ENCODE results near the gene PCSK7.

Gene PCSK7

GRCh38 chr11:117181586-117182550 is 50.0 kb downstream of the PCSK7 start:
- no peak for DNase-seq

DNA sequence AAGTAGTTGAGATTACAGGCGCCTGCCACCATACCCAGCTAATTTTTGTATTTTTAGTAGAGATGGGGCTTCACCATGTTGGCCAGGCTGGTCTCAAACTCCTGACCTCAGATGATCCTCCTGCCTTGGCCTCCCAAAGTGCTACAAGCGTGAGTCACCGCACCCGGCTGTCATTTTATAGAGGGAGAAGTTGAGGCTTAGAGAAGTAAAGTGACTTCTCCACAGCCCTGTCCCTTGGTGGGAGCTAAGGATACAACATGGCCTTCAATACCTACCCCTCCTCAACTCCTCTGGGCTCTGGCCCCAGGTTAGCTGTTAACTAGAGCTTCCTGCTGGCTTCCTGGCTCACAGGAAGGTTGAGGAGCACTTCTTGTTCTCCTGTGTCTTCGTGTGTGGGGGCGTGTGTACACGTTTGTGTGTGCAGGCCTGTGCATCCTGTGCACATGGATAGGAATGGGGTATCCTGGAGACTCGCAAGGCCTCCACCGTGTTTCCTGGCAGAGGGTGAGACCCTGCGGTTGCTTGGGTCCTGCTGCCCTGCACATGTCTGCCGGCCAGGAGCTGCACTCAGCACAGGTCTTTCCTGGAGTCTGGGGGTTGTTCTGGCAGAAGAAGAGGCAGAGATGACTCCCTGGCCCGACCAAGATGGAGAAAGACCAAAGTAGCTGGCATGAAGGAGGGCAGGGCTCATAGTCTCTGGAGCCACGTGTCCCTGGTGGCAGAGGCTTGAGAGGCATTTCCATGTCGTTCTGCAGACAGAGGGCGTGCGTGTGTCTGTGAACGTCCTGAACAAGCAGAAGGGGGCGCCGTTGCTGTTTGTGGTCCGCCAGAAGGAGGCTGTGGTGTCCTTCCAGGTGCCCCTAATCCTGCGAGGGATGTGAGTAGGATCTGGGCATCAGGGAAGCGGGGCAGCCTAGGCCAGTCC is 51.0 kb downstream of the PCSK7 start:
- peak; percentile 68 for DNase-seq

GRCh38 chr11:117180020-117180419 is 51.9 kb downstream of the PCSK7 start:
- DNase-seq: no peak

DNA sequence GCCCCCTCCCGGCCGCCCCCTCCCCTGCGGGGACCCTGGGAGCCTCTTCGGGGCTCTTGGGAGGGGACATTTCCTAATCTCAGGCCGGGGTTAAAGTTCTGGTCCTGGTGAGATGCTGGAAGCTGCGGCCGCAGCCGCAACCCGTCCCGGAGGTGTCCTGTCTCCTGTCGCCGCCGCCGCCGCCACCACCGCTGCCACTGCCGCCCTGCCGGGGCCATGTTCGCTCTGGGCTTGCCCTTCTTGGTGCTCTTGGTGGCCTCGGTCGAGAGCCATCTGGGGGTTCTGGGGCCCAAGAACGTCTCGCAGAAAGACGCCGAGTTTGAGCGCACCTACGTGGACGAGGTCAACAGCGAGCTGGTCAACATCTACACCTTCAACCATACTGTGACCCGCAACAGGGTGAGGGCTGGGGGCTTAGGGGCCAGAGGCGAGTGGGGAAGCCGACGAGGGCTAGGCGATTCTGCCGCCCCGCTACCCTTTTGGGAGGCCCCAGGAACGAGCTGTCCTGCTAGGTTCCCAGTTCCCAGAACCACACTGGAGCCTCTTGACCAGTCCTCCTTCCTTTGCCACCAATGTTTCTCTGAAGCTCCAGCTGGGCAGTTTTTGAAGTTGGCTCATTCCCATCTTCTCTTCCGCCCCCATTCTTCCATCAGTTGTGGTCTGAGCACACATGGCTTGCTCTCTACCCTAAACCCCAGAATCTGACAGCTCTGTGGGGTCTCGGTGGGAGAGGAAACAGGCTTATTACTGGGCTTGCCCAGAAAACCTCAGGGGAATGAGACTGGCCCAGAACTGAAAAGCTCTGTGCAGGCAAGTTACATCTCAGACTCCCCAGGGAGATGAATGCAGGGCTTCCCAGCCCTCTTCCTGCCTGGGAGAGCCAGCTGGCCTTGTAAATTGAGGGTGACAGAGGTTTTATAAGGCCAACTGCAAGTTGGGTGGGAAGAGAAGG is 52.5 kb downstream of the PCSK7 start:
- no peak for DNase-seq

DNA sequence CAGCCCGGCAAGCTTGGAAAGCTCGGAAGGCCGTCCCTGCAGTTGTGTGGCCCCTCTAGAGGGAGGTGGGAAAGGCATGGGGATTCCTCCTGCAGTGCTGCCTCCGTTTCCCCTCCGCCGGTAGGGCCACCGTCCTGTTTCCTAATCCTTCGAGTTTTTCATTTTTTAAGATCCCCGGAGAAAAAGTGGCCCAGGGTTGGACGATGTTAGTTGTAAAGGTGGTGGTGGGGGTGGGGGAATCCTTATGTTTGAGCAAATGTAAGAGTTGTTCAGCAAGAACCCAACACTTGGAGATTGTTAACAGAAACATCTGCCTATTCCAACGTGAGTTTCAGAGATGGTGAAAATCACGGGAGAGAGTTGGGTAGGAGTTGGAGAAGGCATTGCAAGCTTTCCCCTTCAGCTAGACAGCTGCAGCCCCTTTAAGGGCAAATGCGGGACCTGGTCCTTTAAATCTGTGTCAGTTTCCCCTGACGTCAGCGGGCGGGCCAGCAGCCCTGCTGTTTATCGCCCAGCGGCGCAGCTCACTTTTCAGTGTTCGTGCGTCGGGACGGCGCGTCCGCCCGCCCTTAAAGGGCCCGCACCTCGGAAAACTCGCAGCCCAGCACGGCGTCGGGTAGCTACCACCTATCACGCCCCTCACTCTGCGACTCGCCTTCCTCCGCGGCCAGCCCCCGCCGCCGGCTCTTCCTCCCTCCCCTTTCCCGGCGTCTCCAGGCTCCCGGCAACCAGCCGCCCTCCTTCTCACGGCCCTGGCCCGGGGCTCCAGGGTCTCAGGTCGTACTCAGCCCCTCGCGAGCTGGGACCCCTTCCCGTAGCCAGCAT is 53.5 kb downstream of the PCSK7 start, which contains the start of gene SIDT2:
TSS of gene SIDT2 (plus strand) at position 534 of the 825 bp plus-strand sequence. CDS start 521 bp downstream, outside the sequence.
- DNase-seq: peak; percentile 98

- no peak for DNase-seq
These were observed 54.2 kb downstream of the PCSK7 start for GRCh38 chr11:117177534-117178209.

DNA sequence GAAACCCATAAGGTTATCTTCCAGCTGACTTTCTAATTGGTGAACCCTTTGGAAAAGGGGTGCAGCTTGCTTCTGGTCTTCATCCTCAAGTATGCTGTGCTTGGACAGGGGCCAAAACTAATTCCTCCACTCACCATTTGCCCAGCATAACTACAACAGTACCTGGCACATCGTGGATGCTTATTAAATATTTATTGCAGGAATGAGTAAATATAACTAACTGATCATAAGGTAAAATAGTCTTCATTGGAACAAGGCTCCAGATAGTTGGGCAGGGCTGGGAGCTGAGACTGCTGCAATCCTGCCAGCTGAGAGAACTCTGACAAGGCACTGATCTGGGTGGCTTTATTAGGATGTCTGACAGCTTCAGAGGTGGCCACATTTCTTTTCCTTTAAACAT is 55.7 kb downstream of the PCSK7 start:
- DNase-seq: no peak

DNA sequence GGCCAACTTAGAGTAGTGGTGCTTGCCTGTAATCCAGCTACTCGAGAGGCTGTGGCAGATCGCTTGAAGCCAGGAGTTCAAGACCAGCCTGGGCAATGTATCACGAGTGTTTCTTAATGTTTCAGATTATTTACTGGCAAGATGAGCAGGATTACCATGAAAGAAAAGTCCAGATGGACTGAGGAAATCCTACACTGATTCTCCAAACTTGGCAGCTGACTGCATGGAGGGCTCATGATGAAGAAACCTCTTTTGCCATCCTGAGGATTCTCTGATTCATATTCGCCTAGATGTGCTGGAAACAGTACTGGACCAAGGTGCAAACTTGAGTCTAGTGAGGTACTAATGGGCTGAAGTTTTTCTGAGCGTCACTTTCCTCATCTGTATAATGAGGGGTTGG is 56.1 kb downstream of the PCSK7 start:
- no peak for DNase-seq

DNA sequence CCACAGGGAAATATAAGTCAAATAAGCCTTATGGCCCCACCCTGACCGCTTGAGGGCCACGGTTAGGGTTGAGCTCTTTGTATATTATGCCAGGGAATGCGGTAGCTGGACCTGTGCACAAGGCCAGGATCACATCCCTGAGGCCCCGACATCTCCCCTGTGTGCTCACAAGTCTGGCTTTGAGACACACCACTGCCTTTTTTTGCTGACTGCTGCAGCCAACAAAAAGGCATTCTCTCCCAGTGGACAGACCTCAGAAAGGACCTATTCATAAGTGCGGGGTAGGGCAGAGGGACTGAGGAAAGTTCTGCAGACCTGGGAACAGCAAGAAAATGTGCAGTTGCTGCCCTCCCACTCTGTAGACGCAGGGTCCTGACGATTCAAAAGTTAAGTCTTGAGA is 56.8 kb downstream of the PCSK7 start:
- DNase-seq: no peak

- no peak for DNase-seq
These were observed 59.0 kb downstream of the PCSK7 start for GRCh38 chr11:117172724-117173421.

- no peak for DNase-seq
These were observed 60.3 kb downstream of the PCSK7 start for GRCh38 chr11:117171404-117172061.

DNA sequence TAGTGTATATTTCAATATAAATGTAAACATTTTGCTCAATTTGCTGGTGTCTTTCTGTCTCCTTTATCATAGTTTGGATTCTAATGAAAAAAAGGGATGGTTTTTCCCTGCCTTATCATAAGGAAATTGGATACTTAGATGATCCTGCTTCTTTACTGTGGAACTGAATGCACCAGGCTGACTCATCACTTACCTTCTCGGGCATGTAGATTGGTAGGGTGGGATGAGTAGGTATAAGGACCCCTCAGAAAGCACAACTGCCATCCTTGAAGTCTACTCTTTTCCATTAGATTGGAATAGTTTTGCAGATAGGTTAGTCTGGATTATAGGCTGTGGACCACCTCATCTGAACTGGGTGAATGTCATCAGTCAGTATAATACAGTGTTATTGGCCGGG is 60.9 kb downstream of the PCSK7 start:
- DNase-seq: no peak

DNA sequence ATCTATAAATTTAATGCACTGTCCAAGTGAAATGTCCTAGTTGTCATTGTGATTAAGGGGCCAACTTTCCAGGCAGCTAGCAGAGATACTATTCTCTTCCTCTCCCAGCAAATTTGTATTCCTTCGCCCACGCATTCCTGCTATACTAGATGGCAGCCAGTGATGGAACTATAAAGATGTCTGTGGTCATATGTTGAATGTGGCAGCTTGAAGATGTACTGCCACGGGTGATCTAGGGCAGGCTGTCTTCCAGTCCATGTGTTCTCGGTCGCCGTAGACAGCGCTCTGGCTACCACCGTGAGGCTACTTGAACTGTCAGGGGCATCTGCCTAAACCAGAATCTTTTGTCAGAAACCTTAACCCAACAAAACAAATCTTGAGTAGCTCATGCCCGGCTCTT is 61.7 kb downstream of the PCSK7 start:
- DNase-seq: no peak

- no peak for DNase-seq
These were observed 62.1 kb downstream of the PCSK7 start for GRCh38 chr11:117169736-117170135.

- DNase-seq: no peak
These were observed 65.4 kb downstream of the PCSK7 start for GRCh38 chr11:117166491-117166890.

DNA sequence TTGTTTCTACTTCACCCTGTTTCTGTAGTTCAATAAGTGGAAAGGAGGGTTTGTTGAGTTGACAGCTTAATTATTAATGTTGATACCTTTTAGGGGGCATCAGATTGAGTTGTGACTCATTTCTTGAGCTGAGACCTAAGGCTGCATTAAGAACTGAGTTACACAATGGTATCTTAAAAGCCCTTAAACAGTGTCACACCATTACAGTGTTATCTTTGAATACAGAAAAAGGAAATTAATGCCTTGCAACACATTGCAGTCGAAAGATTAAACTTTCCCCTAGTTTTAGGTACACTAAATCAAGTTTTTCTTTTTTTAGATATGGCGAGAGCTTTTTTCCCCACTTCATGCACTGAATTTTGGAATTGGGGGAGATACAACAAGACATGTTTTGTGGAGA is 71.0 kb downstream of the PCSK7 start:
- DNase-seq: no peak

DNA sequence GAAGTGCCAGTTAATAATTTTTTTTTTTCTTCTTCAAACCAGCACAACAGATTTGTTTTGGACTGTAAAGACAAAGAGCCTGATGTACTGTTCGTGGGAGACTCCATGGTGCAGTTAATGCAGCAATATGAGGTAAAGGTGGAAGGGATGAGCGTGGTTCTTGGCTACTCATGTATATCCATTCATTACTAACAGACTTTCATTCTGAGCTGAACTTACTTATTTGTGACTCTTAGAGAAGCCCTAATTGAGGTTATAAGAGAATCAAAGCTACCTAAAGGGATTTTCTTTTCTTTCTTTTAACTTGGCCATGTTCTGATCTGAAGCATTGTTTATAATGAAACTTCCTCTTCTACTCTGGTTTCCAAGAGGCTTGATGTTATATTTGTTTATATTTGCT is 72.0 kb downstream of the PCSK7 start:
- no peak for DNase-seq

DNA sequence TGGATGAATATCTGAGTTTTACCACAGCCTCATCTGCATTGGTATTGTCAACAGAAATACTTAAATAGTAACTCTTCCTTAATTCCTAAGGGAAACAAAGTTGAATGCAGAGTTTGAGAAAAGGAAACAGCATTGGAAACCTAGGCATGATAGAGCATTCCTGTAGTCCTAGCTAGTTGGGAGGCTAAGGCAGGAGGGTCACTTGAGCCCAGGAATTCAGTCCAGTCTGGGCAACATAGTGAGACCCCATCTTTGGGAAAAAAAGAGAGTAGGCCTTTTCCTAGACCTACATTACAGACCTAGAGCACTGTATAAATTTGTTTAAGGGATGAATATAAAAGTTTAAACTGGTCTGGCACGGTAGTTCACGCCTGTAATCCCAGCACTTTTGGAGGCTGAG is 74.4 kb downstream of the PCSK7 start:
- DNase-seq: no peak

- DNase-seq: no peak
These were observed 77.4 kb downstream of the PCSK7 start for GRCh38 chr11:117154468-117154867.

Measured in femur (tissue), 1 donor.